Liver (tissue), 3 donors: ENCODE data around the gene IQGAP2.

Experiments
- CTCF ChIP-seq: fragments of 150-350 bp; IDR thresholded peaks from 2 replicates; pipeline ENCODE4 v1.5.1; 2017; ENCODE audit warnings: improper control_type of control experiment, low read depth, low read length; ENCODE audit not compliant: missing input control
- EGR1 ChIP-seq, 2 donors: IDR thresholded peaks; 2 replicates each; pipeline ENCODE4 v1.6.1; 2016 to 2018; ENCODE audit warnings: antibody characterized with exemption in 2 of 2, low read depth in 2 of 2
- RAD21 ChIP-seq, 2 donors: IDR thresholded peaks; 2 replicates each; pipeline ENCODE4 v1.6.1; 2016; ENCODE audit warnings: antibody characterized with exemption in 2 of 2, mild to moderate bottlenecking in 2 of 2
- REST ChIP-seq: IDR thresholded peaks from 2 replicates; pipeline ENCODE4 v1.6.1; 2016; ENCODE audit warnings: antibody characterized with exemption, mild to moderate bottlenecking
- TAF1 ChIP-seq: conservative IDR thresholded peaks from 2 replicates; pipeline ENCODE4 v1.6.1; 2016; ENCODE audit warnings: antibody characterized with exemption, mild to moderate bottlenecking
- ZBTB33 ChIP-seq: IDR thresholded peaks from 2 replicates; pipeline ENCODE4 v1.6.1; 2016; ENCODE audit warnings: antibody characterized with exemption
- donor health status: healthy.
- donor health status: healthy.

- TF ChIP-seq EGR1 (IDR thresholded peaks at IDR 0.05; ENCODE audit: low read depth in 2 of 2) = no peak
- no peak for TF ChIP-seq ZBTB33
- TF ChIP-seq TAF1 = no peak
- no peak for TF ChIP-seq REST
- TF ChIP-seq CTCF = no peak
- TF ChIP-seq RAD21 (IDR thresholded peaks at IDR 0.05) = no peak
These were observed 300.6 kb downstream of the IQGAP2 start for GRCh38 chr5:76703707-76704106.
